Liver (tissue), 9 donors: ENCODE results near the gene TMEM94. TPM values are rescaled to one million over a fixed set of nuclear protein-coding genes. Genes with fewer than 3 reads are reported as not detected.
"Not testable (repeated sequence)": the region's sequence is repeated elsewhere in the genome, so short reads cannot be mapped to it uniquely, and the experiment has no call there.

Source experiments
- DNase-seq: peaks from one replicate; pipeline ENCODE4 v3.0.0-alpha.2; 2017; ENCODE audit warnings: low spot score
- H3K27ac ChIP-seq, 2 donors: one replicate each; pipeline ENCODE4 v1.7.0; 2013; ENCODE audit warnings: inconsistent platforms in 2 of 2, low read length in 2 of 2, control low read depth in 1 of 2, low read depth in 1 of 2, mild to moderate bottlenecking in 1 of 2
- H3K27me3 ChIP-seq, 4 donors: one replicate each; pipeline versions ENCODE4 v1.6.1 to v1.7.0; 2013; ENCODE audit warnings: low read length in 3 of 4, inconsistent platforms in 1 of 4, mild to moderate bottlenecking in 1 of 4, moderate library complexity in 1 of 4; ENCODE audit not compliant: control insufficient read depth in 4 of 4, insufficient read depth in 4 of 4
- H3K36me3 ChIP-seq, 4 donors: one replicate each; pipeline versions ENCODE4 v1.6.1 to v1.7.0; 2013; ENCODE audit warnings: low read length in 3 of 4, mild to moderate bottlenecking in 3 of 4, low read depth in 1 of 4, moderate library complexity in 1 of 4; ENCODE audit not compliant: control insufficient read depth in 4 of 4, insufficient read depth in 3 of 4
- H3K4me1 ChIP-seq, 4 donors: one replicate each; pipeline versions ENCODE4 v1.6.1 to v1.7.0; 2013; ENCODE audit warnings: low read length in 3 of 4, mild to moderate bottlenecking in 3 of 4, moderate library complexity in 1 of 4; ENCODE audit not compliant: control insufficient read depth in 4 of 4, insufficient read depth in 4 of 4
- H3K4me3 ChIP-seq, 3 donors: one replicate each; pipeline versions ENCODE4 v1.6.1 to v1.7.0; 2013; ENCODE audit warnings: low read length in 3 of 3, control low read depth in 1 of 3, low read depth in 1 of 3, mild to moderate bottlenecking in 1 of 3
- H3K9ac ChIP-seq, 2 donors: one replicate each; pipeline ENCODE4 v1.7.0; 2013; ENCODE audit warnings: low read length in 2 of 2, mild to moderate bottlenecking in 2 of 2, moderate library complexity in 2 of 2, control low read depth in 1 of 2, low read depth in 1 of 2
- H3K9me3 ChIP-seq, 4 donors: one replicate each; pipeline versions ENCODE4 v1.6.1 to v1.7.0; 2013; ENCODE audit warnings: low read length in 3 of 4; ENCODE audit not compliant: control insufficient read depth in 4 of 4
- FOXA2 ChIP-seq: IDR thresholded peaks from 2 replicates; pipeline ENCODE4 v1.6.1; 2016; ENCODE audit warnings: antibody characterized with exemption
- MAX ChIP-seq: IDR thresholded peaks from 2 replicates; pipeline ENCODE4 v1.6.1; 2016; ENCODE audit warnings: antibody characterized with exemption
- NR2F2 ChIP-seq: IDR thresholded peaks from 2 replicates; pipeline ENCODE4 v1.6.1; 2016; ENCODE audit warnings: antibody characterized with exemption
- REST ChIP-seq: IDR thresholded peaks from 2 replicates; pipeline ENCODE4 v1.6.1; 2016; ENCODE audit warnings: antibody characterized with exemption, mild to moderate bottlenecking
- TAF1 ChIP-seq: conservative IDR thresholded peaks from 2 replicates; pipeline ENCODE4 v1.6.1; 2016; ENCODE audit warnings: antibody characterized with exemption, mild to moderate bottlenecking
- WGBS: extraction: QIAGEN DNeasy Blood & Tissue Kit; methylation state at CpG from one replicate; pipeline ENCODE4 v1.1.7; 2013; 5-methylcytosine and 5-hydroxymethylcytosine counted together
- polyA plus RNA-seq, 2 donors: library from polyadenylated mRNA; stranded (reverse) in 1 of 2; unstranded in 1 of 2; fragments of 200-250 nt in 1 of 2; fragments of >200 nt in 1 of 2; fragmentation: Nextera tagmentation in 1 of 2; extraction: Ambion mirVana in 1 of 2; gene quantifications; one replicate each; pipeline versions ENCODE4 v1.2.1 to v1.2.3, GENCODE V29; 2013 to 2015
- total RNA-seq, 2 donors: library from RNA; depleted of rRNA; stranded (reverse); fragments of >200 nt; gene quantifications; one replicate each; pipeline ENCODE4 v1.2.3, GENCODE V29; 2014
- TF ChIP-seq, protein P1 (sequence below): fragments of 150-350 bp; IDR thresholded peaks from 2 replicates; pipeline ENCODE4 v1.5.1; 2017; ENCODE audit warnings: improper control_type of control experiment, low read depth, low read length; ENCODE audit not compliant: missing input control
- donor health status: healthy.
- donor health status: healthy.
- donor health status: healthy.
- donor health status: healthy.
- donor health status: healthy.

The TMEM94 gene
- total and polyA plus RNA-seq, 4 donors = 15.6 to 31.0 (median 20.1) TPM

- H3K36me3 ChIP-seq = no peaks in the 10 kb centered on the region
- DNase-seq = no peak
- no peak overlapping the region for H3K4me3 ChIP-seq
- H3K9me3 ChIP-seq = no peaks in the 10 kb centered on the region
- no peak overlapping the region for H3K27ac ChIP-seq
- peaks cover 2 to 19% (median 13%) of the 10 kb centered on the region in 4 donors for H3K4me1 ChIP-seq
- H3K27me3 ChIP-seq = no peaks in the 10 kb centered on the region
- no peak overlapping the region for H3K9ac ChIP-seq
- no peak for TF ChIP-seq NR2F2
- TF ChIP-seq MAX = no peak
- TF ChIP-seq, protein P1, sequence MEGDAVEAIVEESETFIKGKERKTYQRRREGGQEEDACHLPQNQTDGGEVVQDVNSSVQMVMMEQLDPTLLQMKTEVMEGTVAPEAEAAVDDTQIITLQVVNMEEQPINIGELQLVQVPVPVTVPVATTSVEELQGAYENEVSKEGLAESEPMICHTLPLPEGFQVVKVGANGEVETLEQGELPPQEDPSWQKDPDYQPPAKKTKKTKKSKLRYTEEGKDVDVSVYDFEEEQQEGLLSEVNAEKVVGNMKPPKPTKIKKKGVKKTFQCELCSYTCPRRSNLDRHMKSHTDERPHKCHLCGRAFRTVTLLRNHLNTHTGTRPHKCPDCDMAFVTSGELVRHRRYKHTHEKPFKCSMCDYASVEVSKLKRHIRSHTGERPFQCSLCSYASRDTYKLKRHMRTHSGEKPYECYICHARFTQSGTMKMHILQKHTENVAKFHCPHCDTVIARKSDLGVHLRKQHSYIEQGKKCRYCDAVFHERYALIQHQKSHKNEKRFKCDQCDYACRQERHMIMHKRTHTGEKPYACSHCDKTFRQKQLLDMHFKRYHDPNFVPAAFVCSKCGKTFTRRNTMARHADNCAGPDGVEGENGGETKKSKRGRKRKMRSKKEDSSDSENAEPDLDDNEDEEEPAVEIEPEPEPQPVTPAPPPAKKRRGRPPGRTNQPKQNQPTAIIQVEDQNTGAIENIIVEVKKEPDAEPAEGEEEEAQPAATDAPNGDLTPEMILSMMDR = no peak
- no peak for TF ChIP-seq FOXA2
These were observed 2.2 kb upstream of the TMEM94 start for GRCh38 chr17:75454193-75454592.

DNA sequence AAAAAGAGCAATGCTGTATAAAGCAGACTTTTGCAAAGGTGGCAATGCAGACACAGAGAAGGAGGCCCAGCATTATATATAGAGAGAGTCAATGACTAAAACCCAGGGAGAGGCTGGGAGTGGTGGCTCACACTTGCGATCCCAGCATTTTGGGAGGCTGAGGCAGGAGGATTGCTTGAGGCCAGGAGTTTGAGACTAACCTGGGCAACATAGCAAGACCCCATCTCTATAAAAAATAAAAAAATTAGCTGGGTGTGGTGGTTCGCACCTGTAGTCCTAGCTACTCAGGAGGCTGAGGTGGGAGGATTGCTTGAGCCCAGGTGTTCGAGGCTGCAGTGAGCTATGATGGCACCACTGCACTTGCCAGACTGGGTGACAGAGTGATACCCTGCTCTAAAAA is 1.8 kb upstream of the TMEM94 start:
- 99% methylated on average over 3 of the region's 3 CpGs for WGBS
- not testable (repeated sequence) for H3K9ac ChIP-seq, H3K4me3 ChIP-seq, DNase-seq, H3K27me3 ChIP-seq, H3K36me3 ChIP-seq, H3K27ac ChIP-seq, H3K9me3 ChIP-seq
- peaks cover 2 to 20% (median 16%) of the 10 kb centered on the region in 4 donors for H3K4me1 ChIP-seq

- Histone ChIP-seq H3K4me3 (peak overlapping the region in 2 of 3 donors; percentile 31 to 83), H3K4me1 (peaks cover 2 to 20% (median 17%) of the 10 kb centered on the region in 4 donors), H3K27ac (peak overlapping the region; percentile 81 to 91), H3K9me3 (no peaks in the 10 kb centered on the region), H3K9ac (peak overlapping the region; percentile 52 to 86), H3K27me3 (no peaks in the 10 kb centered on the region), H3K36me3 (no peaks in the 10 kb centered on the region)
- DNase-seq = no peak
- TF ChIP-seq MAX = no peak
- peak; percentile 55 for TF ChIP-seq TAF1
- peak; percentile 12 for TF ChIP-seq NR2F2
- no peak for TF ChIP-seq REST
- WGBS = 7% methylated on average over 13 of the region's 13 CpGs
These were observed 407 bp upstream of the TMEM94 start for GRCh38 chr17:75456039-75456416.
